Peyer's patch (tissue), 4 donors: ENCODE results near the gene ZBTB33. TPM values are rescaled to one million over a fixed set of nuclear protein-coding genes. Genes with fewer than 3 reads are reported as not detected.
A peak's percentile ranks its signal among the peaks of the same experiment; 100 is the strongest.

Experiments used
- DNase-seq, 3 donors: peaks; one replicate each; pipeline ENCODE4 v3.0.0-alpha.2; 2017 to 2019
- H3K27ac ChIP-seq, 4 donors: fragments of 200-600 bp; sonication (generic); one replicate each; pipeline ENCODE4 v1.5.1; 2016 to 2019
- H3K27me3 ChIP-seq, 2 donors: fragments of 200-600 bp; sonication (generic); one replicate each; pipeline ENCODE4 v1.5.1; 2019
- H3K36me3 ChIP-seq, 3 donors: fragments of 200-600 bp; sonication (generic); one replicate each; pipeline ENCODE4 v1.5.1; 2016 to 2019
- H3K4me1 ChIP-seq, 4 donors: fragments of 200-600 bp; sonication (generic); one replicate each; pipeline ENCODE4 v1.5.1; 2016 to 2019
- H3K4me3 ChIP-seq, 4 donors: fragments of 200-600 bp; sonication (generic); 1 replicate in 3 of 4; 2 replicates in 1 of 4; pipeline ENCODE4 v1.5.1; 2016 to 2019; ENCODE audit warnings: mild to moderate bottlenecking in 1 of 4
- H3K9me3 ChIP-seq, 4 donors: fragments of 200-600 bp; sonication (generic); one replicate each; pipeline ENCODE4 v1.5.1; 2016 to 2019; ENCODE audit warnings: mild to moderate bottlenecking in 1 of 4
- POLR2A ChIP-seq, 2 donors: fragments of 450-650 bp; IDR thresholded peaks; one replicate each; pipeline ENCODE4 v1.5.1; 2017; ENCODE audit warnings: antibody characterized with exemption in 2 of 2, mild to moderate bottlenecking in 2 of 2, moderate library complexity in 2 of 2
- total RNA-seq, 4 donors: library from RNA; depleted of rRNA; stranded (reverse); fragments of >200 nt; gene quantifications; one replicate each; pipeline ENCODE4 v1.1.0, GENCODE V29; 2016
- TF ChIP-seq, protein P1 (sequence below), 6 experiments: fragments of 450-650 bp in 4 of 6; fragments of 200-600 bp in 2 of 6; sonication (generic) in 1 of 6; IDR thresholded peaks; one replicate each; pipeline ENCODE4 v1.5.1; 2017 to 2019; ENCODE audit warnings: antibody characterized with exemption in 6 of 6, mild to moderate bottlenecking in 3 of 6, moderate library complexity in 1 of 6

The ZBTB33 gene
- total RNA-seq, 4 donors from 2014 or later, result 4.9 to 13.0 (median 8.6) TPM

DNA sequence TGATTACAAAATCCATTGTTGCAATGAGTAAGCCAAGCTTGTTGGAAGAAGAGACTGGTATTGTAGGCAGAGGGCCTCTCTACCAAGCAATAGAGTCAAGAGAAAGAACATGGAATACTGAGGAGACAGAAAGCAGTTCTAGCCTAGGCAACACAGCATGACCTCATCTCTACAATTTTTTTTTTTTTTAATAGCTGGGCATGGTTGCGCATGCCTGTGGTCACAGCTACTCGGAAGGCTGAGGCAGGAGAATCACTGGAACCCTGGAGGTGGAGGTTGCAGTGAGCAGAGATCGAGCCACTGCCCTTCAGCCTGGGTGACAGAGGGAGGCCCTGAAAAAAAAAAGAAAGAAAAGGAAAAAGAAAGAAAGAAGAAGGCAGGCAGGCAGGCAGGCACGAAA lies 11.7 kb upstream of the ZBTB33 start:
- no peaks in the 10 kb centered on the region for H3K27me3 ChIP-seq
- no peak for DNase-seq
- TF ChIP-seq POLR2A (IDR thresholded peaks at IDR 0.05), result no peak
- TF ChIP-seq, protein P1, sequence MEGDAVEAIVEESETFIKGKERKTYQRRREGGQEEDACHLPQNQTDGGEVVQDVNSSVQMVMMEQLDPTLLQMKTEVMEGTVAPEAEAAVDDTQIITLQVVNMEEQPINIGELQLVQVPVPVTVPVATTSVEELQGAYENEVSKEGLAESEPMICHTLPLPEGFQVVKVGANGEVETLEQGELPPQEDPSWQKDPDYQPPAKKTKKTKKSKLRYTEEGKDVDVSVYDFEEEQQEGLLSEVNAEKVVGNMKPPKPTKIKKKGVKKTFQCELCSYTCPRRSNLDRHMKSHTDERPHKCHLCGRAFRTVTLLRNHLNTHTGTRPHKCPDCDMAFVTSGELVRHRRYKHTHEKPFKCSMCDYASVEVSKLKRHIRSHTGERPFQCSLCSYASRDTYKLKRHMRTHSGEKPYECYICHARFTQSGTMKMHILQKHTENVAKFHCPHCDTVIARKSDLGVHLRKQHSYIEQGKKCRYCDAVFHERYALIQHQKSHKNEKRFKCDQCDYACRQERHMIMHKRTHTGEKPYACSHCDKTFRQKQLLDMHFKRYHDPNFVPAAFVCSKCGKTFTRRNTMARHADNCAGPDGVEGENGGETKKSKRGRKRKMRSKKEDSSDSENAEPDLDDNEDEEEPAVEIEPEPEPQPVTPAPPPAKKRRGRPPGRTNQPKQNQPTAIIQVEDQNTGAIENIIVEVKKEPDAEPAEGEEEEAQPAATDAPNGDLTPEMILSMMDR (IDR thresholded peaks at IDR 0.05), result no peak

DNA sequence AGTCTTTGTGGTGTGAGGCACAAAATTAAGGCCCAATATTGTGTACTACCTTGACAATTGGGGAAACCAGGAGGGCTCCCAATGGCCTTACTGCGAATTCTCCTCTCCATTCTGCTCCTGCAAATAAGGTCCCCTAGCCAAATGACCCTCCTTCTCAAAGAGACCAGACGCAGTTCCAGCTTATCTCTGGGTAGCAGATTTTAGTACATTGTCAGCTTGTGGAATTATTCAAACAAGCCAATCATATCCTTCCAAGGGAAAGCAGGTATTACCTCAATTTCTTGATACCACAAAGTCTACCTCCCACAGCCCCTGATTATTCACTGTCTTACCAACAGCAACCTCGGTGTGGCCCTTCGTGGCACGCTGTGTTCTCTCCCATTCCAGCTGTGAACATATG lies 7.8 kb upstream of the ZBTB33 start:
- H3K4me3 ChIP-seq, result no peak overlapping the region
- DNase-seq, result no peak
- peaks cover 0 to 6% (median 0%) of the 10 kb centered on the region in 4 donors for H3K4me1 ChIP-seq
- no peak for TF ChIP-seq POLR2A (IDR thresholded peaks at IDR 0.05)
- TF ChIP-seq, protein P1 (IDR thresholded peaks at IDR 0.05), result no peak
- H3K9me3 ChIP-seq, result no peaks in the 10 kb centered on the region
- no peak overlapping the region for H3K27ac ChIP-seq
- no peaks in the 10 kb centered on the region for H3K27me3 ChIP-seq
- H3K36me3 ChIP-seq, result no peaks in the 10 kb centered on the region

More for the DNA sequence above, 11.7 kb upstream of the ZBTB33 start:
- H3K36me3 ChIP-seq, result no peaks in the 10 kb centered on the region
- peaks cover 0 to 5% (median 0%) of the 10 kb centered on the region in 4 donors for H3K4me1 ChIP-seq
- no peak overlapping the region for H3K27ac ChIP-seq
- H3K9me3 ChIP-seq, result no peaks in the 10 kb centered on the region
- no peak overlapping the region for H3K4me3 ChIP-seq

DNA sequence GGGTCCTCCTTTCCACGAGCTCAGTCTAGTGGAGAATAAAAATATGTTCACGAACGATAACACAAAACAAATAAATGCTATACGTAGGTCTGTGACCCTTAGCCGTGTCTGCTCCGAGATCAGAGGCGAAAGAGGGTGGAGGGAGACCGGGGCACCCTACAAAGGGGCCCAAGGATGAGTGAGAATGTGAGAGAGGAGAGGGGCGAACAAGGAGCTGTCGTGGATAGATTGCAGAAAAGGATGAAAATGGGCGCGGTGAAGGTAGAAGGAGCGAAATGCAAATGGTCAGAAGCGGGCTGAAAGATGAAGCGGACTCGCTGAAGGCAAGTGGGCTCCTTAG lies 6.2 kb upstream of the ZBTB33 start:
- Histone ChIP-seq H3K9me3 (no peaks in the 10 kb centered on the region), H3K4me3 (peak overlapping the region; percentile 58 to 76 (median 63)), H3K36me3 (no peaks in the 10 kb centered on the region), H3K4me1 (peaks cover 0 to 6% (median 0%) of the 10 kb centered on the region in 4 donors), H3K27me3 (no peaks in the 10 kb centered on the region), H3K27ac (peak overlapping the region; percentile 73 to 93 (median 76))
- DNase-seq, result no peak
- TF ChIP-seq, protein P1 (IDR thresholded peaks at IDR 0.05), result no peak
- no peak for TF ChIP-seq POLR2A (IDR thresholded peaks at IDR 0.05)

DNA sequence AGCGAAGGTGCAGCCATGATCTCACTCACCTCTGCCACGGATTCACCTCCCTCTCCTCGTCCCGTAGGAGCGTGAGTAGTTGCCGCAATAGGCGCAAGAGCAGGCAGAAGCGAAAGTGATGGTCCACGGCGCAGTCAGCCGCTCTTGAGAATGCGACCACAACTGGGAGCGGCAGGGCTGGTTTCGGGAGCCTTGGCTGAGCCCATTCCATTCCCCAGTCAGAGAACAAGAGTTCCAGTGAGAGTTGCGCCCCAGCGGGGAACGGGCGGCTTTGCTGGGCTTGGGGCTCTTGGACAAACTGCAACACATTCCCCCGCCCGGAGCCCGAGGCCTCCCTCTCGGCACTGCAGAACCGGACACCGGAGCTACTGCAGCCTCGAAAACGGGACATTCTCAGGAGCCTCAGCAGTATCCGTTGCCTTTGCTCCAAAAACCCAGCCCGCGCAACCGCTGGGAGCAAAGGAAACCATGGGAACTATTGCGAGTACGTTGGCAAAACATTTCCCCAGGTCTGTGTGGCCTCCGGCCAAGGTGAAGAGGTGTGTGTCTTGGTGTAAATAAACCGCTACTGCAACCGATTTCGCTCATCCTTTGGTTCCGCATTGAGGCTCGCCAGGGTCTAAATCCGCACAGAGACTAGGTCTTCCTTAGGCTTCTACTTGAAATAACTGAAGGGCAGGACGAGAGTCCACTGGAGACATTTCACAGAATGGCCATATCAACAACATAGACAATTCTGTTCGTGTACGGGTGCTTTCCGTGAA lies 5.7 kb upstream of the ZBTB33 start:
- DNase-seq, result peak; percentile 43 to 80 (median 68)
- Histone ChIP-seq H3K27me3 (no peaks in the 10 kb centered on the region), H3K36me3 (no peaks in the 10 kb centered on the region), H3K4me1 (peaks cover 0 to 6% (median 0%) of the 10 kb centered on the region in 4 donors), H3K9me3 (no peaks in the 10 kb centered on the region), H3K27ac (peak overlapping the region; percentile 73 to 93 (median 76)), H3K4me3 (peak overlapping the region; percentile 58 to 76 (median 63))
- TF ChIP-seq, protein P1 (IDR thresholded peaks at IDR 0.05), result no peak
- no peak for TF ChIP-seq POLR2A (IDR thresholded peaks at IDR 0.05)

DNA sequence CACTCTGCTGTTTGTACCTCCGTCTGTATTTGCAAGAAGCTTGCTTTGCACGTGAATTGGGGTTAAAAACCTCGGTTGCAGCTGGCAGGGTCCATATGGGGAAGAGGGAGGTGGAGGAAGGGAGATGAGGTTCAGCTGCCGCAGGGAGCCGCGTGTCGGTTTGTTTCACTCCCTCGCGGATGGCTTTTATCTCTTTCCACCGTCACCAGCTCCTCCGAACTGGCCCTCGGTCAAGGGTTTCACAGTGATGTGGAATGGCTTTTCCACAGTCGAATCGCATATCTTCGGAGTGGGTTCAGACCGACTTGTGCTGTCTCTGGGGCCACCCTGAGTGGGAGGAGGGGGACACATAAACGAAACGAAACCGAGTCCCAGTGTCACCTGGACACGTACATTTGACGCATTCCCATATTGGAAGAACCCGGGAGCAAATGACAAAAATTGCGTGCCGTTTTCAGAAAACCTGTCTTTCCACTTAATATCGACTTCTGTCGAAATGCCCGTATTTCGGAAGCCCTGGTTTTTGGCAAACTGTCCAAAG lies 929 bp downstream of the ZBTB33 start:
- peak overlapping the region; percentile 51 to 89 (median 70) for H3K4me3 ChIP-seq
- no peaks in the 10 kb centered on the region for H3K27me3 ChIP-seq

More for the DNA sequence above, 929 bp downstream of the ZBTB33 start:
- Histone ChIP-seq H3K27ac (peak overlapping the region; percentile 85 to 95 (median 91)), H3K9me3 (no peaks in the 10 kb centered on the region), H3K4me1 (no peaks in the 10 kb centered on the region), H3K36me3 (peaks cover 0 to 16% (median 0%) of the 10 kb centered on the region in 3 donors)
- TF ChIP-seq, protein P1 (IDR thresholded peaks at IDR 0.05), result no peak
- no peak for TF ChIP-seq POLR2A (IDR thresholded peaks at IDR 0.05)
- DNase-seq, result peak in 2 of 3 donors; percentile 54 to 61
